Astrocyte of the spinal cord (primary cell): ENCODE measurements around the gene RNF157.

Experiments
- DNase-seq: peaks from one replicate; pipeline ENCODE4 v3.0.0; 2011; ENCODE audit warnings: low read depth, low spot score
- H3K4me3 ChIP-seq: 2 replicates; pipeline ENCODE4 v1.5.1; 2011; ENCODE audit warnings: low read depth, mild to moderate bottlenecking, low read length, moderate library complexity
- CTCF ChIP-seq: IDR thresholded peaks from 2 replicates; pipeline ENCODE4 v1.5.1; 2012; ENCODE audit warnings: low read depth, mild to moderate bottlenecking, low read length, inconsistent platforms
- in situ Hi-C: cut with HindIII; loops from 2 replicates; pipeline ENCODE4 v1.10.0; 2017; ENCODE audit warnings: low sequenced_read_pairs

The RNF157 gene

GRCh38 chr17:76104140-76104895 is 136.0 kb downstream of the RNF157 start:
- no peak for DNase-seq
- in situ Hi-C loops = no loop called here
- TF ChIP-seq CTCF = no peak
- H3K4me3 ChIP-seq = peak overlapping the region; percentile 92

GRCh38 chr17:76103274-76104139 is 136.8 kb downstream of the RNF157 start, which contains the start of gene EXOC7:
Gene EXOC7 (minus strand): TSS chr17:76103787. CDS start chr17:76103692, 95 bp downstream.
- in situ Hi-C loops = no loop called here
- DNase-seq = peak; percentile 92
- TF ChIP-seq CTCF = no peak
- peak within 1 kb of the TSS; percentile 92 for H3K4me3 ChIP-seq

- in situ Hi-C loops = no loop called here
- TF ChIP-seq CTCF = no peak
- DNase-seq = no peak
- peak overlapping the region; percentile 92 for H3K4me3 ChIP-seq
These were observed 137.4 kb downstream of the RNF157 start for GRCh38 chr17:76102944-76103273.

GRCh38 chr17:76097716-76098295 is 142.5 kb downstream of the RNF157 start:
- TF ChIP-seq CTCF = no peak
- H3K4me3 ChIP-seq = no peak overlapping the region
- in situ Hi-C loops = no loop called here
- DNase-seq = no peak

- DNase-seq = no peak
- in situ Hi-C loops = no loop called here
- no peak overlapping the region for H3K4me3 ChIP-seq
- no peak for TF ChIP-seq CTCF
These were observed 144.3 kb downstream of the RNF157 start for GRCh38 chr17:76095943-76096342.

- no peak overlapping the region for H3K4me3 ChIP-seq
- TF ChIP-seq CTCF = no peak
- DNase-seq = no peak
- in situ Hi-C loops = no loop called here
These were observed 146.2 kb downstream of the RNF157 start for GRCh38 chr17:76094046-76094445.
